ENCODE data around the gene PANK4. TPM values are rescaled to one million over a fixed set of nuclear protein-coding genes. Genes with fewer than 3 reads are reported as not detected.

PANK4 gene
- total RNA-seq, 1 experiment from 2014 or later = 27.0 TPM

- BruUV-seq (replicated peaks) = no TSS peak
- Mint-ChIP-seq H3K27ac (ENCODE audit: unreplicated experiment) (no peak overlapping the region), H3K27me3 (ENCODE audit: insufficient read depth, unreplicated experiment) (no peaks in the 10 kb centered on the region), H3K4me3 (ENCODE audit: unreplicated experiment) (no peak overlapping the region), H3K4me1 (ENCODE audit: low read depth, unreplicated experiment) (no peaks in the 10 kb centered on the region), H3K36me3 (ENCODE audit: insufficient read depth, unreplicated experiment) (peaks cover 13% of the 10 kb centered on the region), H3K9me3 (ENCODE audit: unreplicated experiment) (no peaks in the 10 kb centered on the region)
- no peak for DNase-seq
- no peaks in the 10 kb centered on the region for H3K27me3 ChIP-seq (replicated peaks; ENCODE audit: control insufficient read depth, insufficient read depth, low read length)
- H3K9me3 ChIP-seq = no peaks in the 10 kb centered on the region
- TF ChIP-seq CTCF (IDR thresholded peaks at IDR 0.05; ENCODE audit: insufficient read depth in 1 of 2, low read depth in 1 of 2, low read length in 1 of 2, severe bottlenecking in 1 of 2, unreplicated experiment in 1 of 2) = peak in 1 of 2 experiments; percentile 32
- intact Hi-C loops (cut with micrococcal nuclease; ENCODE audit: unreplicated experiment) = no loop called here
- ChIA-PET POLR2A (no interaction called here), CTCF (no interaction called here)
- H3K36me3 ChIP-seq (ENCODE audit: control insufficient read depth, insufficient read depth, low read length) = no peaks in the 10 kb centered on the region; the same call in 1 of the 2 replicates
- no peak overlapping the region for H3K4me3 ChIP-seq (ENCODE audit: low read depth, low read length)
- H3K4me1 ChIP-seq = no peaks in the 10 kb centered on the region
Measured at GRCh38 chr1:2514863-2515762, 11.3 kb downstream of the PANK4 start.

GRCh38 chr1:2513939-2514652, 12.3 kb downstream of the PANK4 start:
- no peak overlapping the region for H3K4me3 Mint-ChIP-seq (ENCODE audit: unreplicated experiment)
- H3K27me3 ChIP-seq (replicated peaks; ENCODE audit: control insufficient read depth, insufficient read depth, low read length) = no peaks in the 10 kb centered on the region
- H3K4me1 ChIP-seq = no peaks in the 10 kb centered on the region
- no peaks in the 10 kb centered on the region; the same call in 1 of the 2 replicates for H3K36me3 ChIP-seq (ENCODE audit: control insufficient read depth, insufficient read depth, low read length)
- H3K27ac Mint-ChIP-seq (ENCODE audit: unreplicated experiment) = no peak overlapping the region
- no TSS peak for BruUV-seq (replicated peaks)
- H3K9me3 ChIP-seq = no peaks in the 10 kb centered on the region
- no peak for DNase-seq
- no peaks in the 10 kb centered on the region for H3K27me3 Mint-ChIP-seq (ENCODE audit: insufficient read depth, unreplicated experiment)
- CTCF ChIA-PET = interaction anchor here (0.6 kb wide), 1 partner anchor 71 kb away, joined by 3 read pairs; no protein-coding TSS in a partner anchor
- intact Hi-C loops (cut with micrococcal nuclease; ENCODE audit: unreplicated experiment) = no loop called here
- H3K9me3 Mint-ChIP-seq (ENCODE audit: unreplicated experiment) = no peaks in the 10 kb centered on the region
- peaks cover 19% of the 10 kb centered on the region for H3K36me3 Mint-ChIP-seq (ENCODE audit: insufficient read depth, unreplicated experiment)
- POLR2A ChIA-PET = no interaction called here
- no peaks in the 10 kb centered on the region for H3K4me1 Mint-ChIP-seq (ENCODE audit: low read depth, unreplicated experiment)
- no peak for TF ChIP-seq CTCF (IDR thresholded peaks at IDR 0.05; ENCODE audit: insufficient read depth in 1 of 2, low read depth in 1 of 2, low read length in 1 of 2, severe bottlenecking in 1 of 2, unreplicated experiment in 1 of 2)
- H3K4me3 ChIP-seq (ENCODE audit: low read depth, low read length) = no peak overlapping the region

- CTCF ChIA-PET = no interaction called here
- POLR2A ChIA-PET = no interaction called here
Measured at GRCh38 chr1:2512862-2513421, 13.5 kb downstream of the PANK4 start.

More at GRCh38 chr1:2512862-2513421, 13.5 kb downstream of the PANK4 start:
- H3K36me3 ChIP-seq (ENCODE audit: control insufficient read depth, insufficient read depth, low read length) = no peaks in the 10 kb centered on the region; the same call in 1 of the 2 replicates
- H3K4me1 ChIP-seq = no peaks in the 10 kb centered on the region
- H3K27me3 Mint-ChIP-seq (ENCODE audit: insufficient read depth, unreplicated experiment) = no peaks in the 10 kb centered on the region
- peaks cover 19% of the 10 kb centered on the region for H3K36me3 Mint-ChIP-seq (ENCODE audit: insufficient read depth, unreplicated experiment)
- intact Hi-C loops (cut with micrococcal nuclease; ENCODE audit: unreplicated experiment) = no loop called here
- H3K27me3 ChIP-seq (replicated peaks; ENCODE audit: control insufficient read depth, insufficient read depth, low read length) = no peaks in the 10 kb centered on the region
- H3K27ac Mint-ChIP-seq (ENCODE audit: unreplicated experiment) = no peak overlapping the region
- H3K9me3 ChIP-seq = no peaks in the 10 kb centered on the region
- no peak for DNase-seq
- no peak overlapping the region for H3K4me3 Mint-ChIP-seq (ENCODE audit: unreplicated experiment)
- no peaks in the 10 kb centered on the region for H3K9me3 Mint-ChIP-seq (ENCODE audit: unreplicated experiment)
- no peaks in the 10 kb centered on the region for H3K4me1 Mint-ChIP-seq (ENCODE audit: low read depth, unreplicated experiment)
- BruUV-seq (replicated peaks) = no TSS peak
- no peak for TF ChIP-seq CTCF (IDR thresholded peaks at IDR 0.05; ENCODE audit: insufficient read depth in 1 of 2, low read depth in 1 of 2, low read length in 1 of 2, severe bottlenecking in 1 of 2, unreplicated experiment in 1 of 2)
- H3K4me3 ChIP-seq (ENCODE audit: low read depth, low read length) = no peak overlapping the region
